Peyer's patch (tissue), 4 donors: ENCODE results near the gene LIG3.

Experiments
- CTCF ChIP-seq, 6 experiments: fragments of 450-650 bp in 4 of 6; fragments of 200-600 bp in 2 of 6; sonication (generic) in 1 of 6; IDR thresholded peaks; one replicate each; pipeline ENCODE4 v1.5.1; 2017 to 2019; ENCODE audit warnings: antibody characterized with exemption in 6 of 6, mild to moderate bottlenecking in 3 of 6, moderate library complexity in 1 of 6
- POLR2A ChIP-seq, 2 donors: fragments of 450-650 bp; IDR thresholded peaks; one replicate each; pipeline ENCODE4 v1.5.1; 2017; ENCODE audit warnings: antibody characterized with exemption in 2 of 2, mild to moderate bottlenecking in 2 of 2, moderate library complexity in 2 of 2

GRCh38 chr17:34993031-34993430, 12.7 kb downstream of the LIG3 start:
- TF ChIP-seq POLR2A (IDR thresholded peaks at IDR 0.05) (no peak), CTCF (IDR thresholded peaks at IDR 0.05) (no peak)
